H1 (cell line): Measurements from ENCODE around the gene KCTD3. TPM values are rescaled to one million over a fixed set of nuclear protein-coding genes. Genes with fewer than 3 reads are reported as not detected.

Source experiments
- HDAC2 ChIP-seq, 2 experiments: fragments of 300-600 bp in 1 of 2; sonication (generic) in 1 of 2; IDR thresholded peaks; 2 replicates each; pipeline ENCODE4 v1.6.1; 2011 to 2012; ENCODE audit warnings: low read depth in 2 of 2, low read length in 2 of 2, mild to moderate bottlenecking in 2 of 2, moderate library complexity in 2 of 2, borderline replicate concordance in 1 of 2, inconsistent platforms in 1 of 2
- polyA plus RNA-seq, 7 experiments: library from polyadenylated mRNA; depleted of rRNA in 3 of 7; stranded (reverse) in 5 of 7; unstranded in 2 of 7; fragments of >200 nt in 5 of 7; fragments of 200-250 nt in 2 of 7; gene quantifications; 1 replicate in 5 of 7; 2 replicates in 1 of 7; 4 replicates in 1 of 7; pipeline versions ENCODE4 v1.2.1 to v1.2.3, GENCODE V29; 2011 to 2013; ENCODE audit warnings: missing spikeins in 2 of 7, mixed read lengths in 2 of 7
- small RNA-seq: library from polyadenylated mRNA; stranded (forward); fragments of <200 nt; extraction: miRNeasy Mini kit (QIAGEN cat#:217004); gene quantifications from one replicate; pipeline ENCODE3, GENCODE V24; 2013; ENCODE audit not compliant: insufficient read depth
- total RNA-seq: library from RNA; stranded (reverse); fragmentation: NEBNext Ultra II Directional; extraction: Animal tissue kit (Norgen Biotek cat#: 25700); gene quantifications from 2 replicates; pipeline ENCODE4 v1.2.1, GENCODE V29; 2021
- TF ChIP-seq, protein P1 (sequence below): IDR thresholded peaks from 2 replicates; pipeline ENCODE4 v1.6.1; 2012; ENCODE audit warnings: inconsistent platforms

The KCTD3 gene
- total and polyA plus RNA-seq, 2 of the 8 experiments (the other 6 are each of a cell fraction or from before 2014, with no cell fraction given): 43.0 to 55.6 TPM

DNA sequence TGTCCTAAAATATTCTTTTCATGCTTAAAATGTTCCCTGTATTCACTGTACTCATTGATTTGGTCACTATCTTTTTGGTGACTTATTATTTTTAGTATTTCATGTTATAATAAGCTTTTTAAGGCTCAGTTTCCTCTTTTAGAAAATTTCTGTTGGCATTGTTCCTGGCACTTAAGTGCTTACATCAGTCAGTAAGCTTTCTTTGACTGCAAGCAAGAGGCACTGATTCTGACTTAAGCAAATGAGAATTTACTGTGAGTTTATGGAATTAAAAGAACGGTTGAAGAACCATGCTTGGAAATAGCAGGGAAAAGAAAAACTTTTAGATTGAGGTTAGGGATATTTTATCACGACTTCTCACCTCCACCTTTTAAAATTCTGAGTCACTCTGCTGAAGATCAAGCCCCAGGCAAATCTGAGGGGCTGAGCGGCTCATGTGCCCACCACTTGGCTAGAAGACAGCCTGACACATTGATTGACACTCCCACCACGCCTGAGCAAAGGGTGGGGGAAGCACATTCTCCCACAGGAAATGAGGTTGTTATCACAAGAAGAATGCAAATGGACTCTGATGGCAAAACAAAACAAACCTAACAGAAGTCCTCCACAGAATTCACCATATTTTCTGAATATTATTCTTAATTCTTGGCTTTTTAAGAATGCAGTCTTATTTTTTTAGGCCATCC lies 102.8 kb downstream of the KCTD3 start (continued):
- TF ChIP-seq HDAC2 (IDR thresholded peaks at IDR 0.05; ENCODE audit: borderline replicate concordance in 1 of 2, low read depth in 2 of 2, low read length in 2 of 2): no peak
- TF ChIP-seq, protein P1, sequence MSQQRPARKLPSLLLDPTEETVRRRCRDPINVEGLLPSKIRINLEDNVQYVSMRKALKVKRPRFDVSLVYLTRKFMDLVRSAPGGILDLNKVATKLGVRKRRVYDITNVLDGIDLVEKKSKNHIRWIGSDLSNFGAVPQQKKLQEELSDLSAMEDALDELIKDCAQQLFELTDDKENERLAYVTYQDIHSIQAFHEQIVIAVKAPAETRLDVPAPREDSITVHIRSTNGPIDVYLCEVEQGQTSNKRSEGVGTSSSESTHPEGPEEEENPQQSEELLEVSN: no peak

Small RNA genes within 50 kb of the gene (small RNA-seq; reads per million reads assigned to genes)
- gene RF00108: not detected
